VCaP (cell line): ENCODE results near the gene TFEB.

Source experiments
- H3K27ac ChIP-seq: fragments of 450-650 bp; 2 replicates; pipeline ENCODE4 v1.5.1; 2017
- TF ChIP-seq, protein P1 (sequence below): fragments of 450-650 bp; conservative IDR thresholded peaks from 2 replicates; pipeline ENCODE4 v1.5.1; 2017; ENCODE audit warnings: mild to moderate bottlenecking, moderate library complexity

Gene TFEB

GRCh38 chr6:41724586-41725501 is 10.6 kb downstream of the TFEB start:
- H3K27ac ChIP-seq: peak overlapping the region; percentile 13; the same call in 1 of the 2 replicates
- TF ChIP-seq, protein P1, sequence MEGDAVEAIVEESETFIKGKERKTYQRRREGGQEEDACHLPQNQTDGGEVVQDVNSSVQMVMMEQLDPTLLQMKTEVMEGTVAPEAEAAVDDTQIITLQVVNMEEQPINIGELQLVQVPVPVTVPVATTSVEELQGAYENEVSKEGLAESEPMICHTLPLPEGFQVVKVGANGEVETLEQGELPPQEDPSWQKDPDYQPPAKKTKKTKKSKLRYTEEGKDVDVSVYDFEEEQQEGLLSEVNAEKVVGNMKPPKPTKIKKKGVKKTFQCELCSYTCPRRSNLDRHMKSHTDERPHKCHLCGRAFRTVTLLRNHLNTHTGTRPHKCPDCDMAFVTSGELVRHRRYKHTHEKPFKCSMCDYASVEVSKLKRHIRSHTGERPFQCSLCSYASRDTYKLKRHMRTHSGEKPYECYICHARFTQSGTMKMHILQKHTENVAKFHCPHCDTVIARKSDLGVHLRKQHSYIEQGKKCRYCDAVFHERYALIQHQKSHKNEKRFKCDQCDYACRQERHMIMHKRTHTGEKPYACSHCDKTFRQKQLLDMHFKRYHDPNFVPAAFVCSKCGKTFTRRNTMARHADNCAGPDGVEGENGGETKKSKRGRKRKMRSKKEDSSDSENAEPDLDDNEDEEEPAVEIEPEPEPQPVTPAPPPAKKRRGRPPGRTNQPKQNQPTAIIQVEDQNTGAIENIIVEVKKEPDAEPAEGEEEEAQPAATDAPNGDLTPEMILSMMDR: no peak

- H3K27ac ChIP-seq: no peak overlapping the region
- TF ChIP-seq, protein P1: no peak
Observed at GRCh38 chr6:41724228-41724580, 11.2 kb downstream of the TFEB start.

DNA sequence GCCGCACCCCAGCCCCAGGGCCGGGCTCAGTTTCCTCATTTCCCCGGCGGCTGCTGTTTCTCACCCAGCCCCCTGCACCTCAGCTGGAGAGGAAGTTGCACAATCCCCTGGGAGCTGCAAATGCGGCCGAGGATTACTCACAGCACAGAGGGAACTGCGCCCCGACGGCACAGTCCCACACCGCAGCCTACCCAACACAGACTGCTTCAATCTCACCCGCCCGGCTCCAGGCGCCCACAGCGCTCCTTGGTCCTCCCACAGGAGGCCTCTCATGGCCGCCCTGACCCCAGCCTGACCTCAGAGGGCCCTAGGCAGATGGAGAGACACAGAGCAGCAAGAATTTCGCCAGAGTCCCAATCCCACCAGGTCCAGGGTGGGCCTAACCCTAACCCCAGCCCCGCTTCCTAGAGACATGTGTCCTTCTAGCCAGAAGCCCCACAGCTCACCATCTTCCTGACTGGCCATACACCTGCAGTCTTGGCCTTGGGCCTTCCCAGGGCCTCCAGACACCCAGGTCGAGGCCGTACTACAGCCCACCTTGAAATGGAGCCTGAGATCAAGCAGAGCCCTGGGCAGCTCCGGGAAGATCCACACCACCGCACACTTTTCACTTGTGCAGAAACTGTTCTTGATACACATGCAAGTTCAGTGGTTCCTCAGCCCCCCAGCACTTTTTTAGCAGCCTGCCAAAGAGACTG is 11.7 kb downstream of the TFEB start:
- TF ChIP-seq, protein P1: no peak
- H3K27ac ChIP-seq: peak overlapping the region; percentile 5; the same call in 1 of the 2 replicates

- TF ChIP-seq, protein P1: no peak
- 0 out of 2 replicates have a peak overlapping the region, but pooled peaks have one; percentile 5 for H3K27ac ChIP-seq
Observed at GRCh38 chr6:41722969-41723529, 12.4 kb downstream of the TFEB start.

DNA sequence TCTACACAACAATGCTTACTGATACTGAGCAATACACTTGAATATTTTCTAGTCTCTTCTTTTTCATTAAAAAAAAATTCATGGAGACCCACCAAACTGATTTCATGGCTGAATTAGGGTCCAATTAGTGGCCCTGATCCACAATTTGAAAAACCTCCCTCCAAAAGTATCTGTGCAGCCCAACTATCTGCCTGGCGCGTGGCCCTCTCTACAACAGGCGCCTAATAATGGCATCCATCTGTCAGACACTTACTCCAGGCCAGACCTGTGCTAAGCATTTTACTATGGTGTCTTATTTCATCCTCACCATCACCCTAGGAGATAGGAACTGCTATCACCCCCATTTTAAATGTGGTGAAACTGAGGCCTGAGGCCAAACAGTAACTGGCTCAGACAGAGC is 14.0 kb downstream of the TFEB start:
- H3K27ac ChIP-seq: no peak overlapping the region
- TF ChIP-seq, protein P1: no peak

DNA sequence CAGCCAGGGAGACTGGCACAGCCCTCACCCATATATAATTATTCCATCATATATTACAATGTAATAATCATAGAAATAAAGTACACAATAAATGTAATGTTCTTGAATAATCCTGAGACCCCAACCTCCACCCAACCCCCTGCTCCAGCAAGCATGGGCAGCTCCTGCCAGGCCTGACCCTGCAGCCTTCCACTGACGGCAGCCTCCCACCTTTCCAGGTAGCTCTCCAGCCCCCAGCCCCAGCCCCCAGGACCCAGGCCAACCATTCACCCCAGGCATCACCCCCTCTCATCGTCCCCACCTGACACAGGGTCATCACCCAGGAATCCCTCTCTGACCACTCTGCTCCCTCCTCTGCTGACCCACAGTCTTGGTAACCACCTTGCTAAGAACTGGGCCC is 14.6 kb downstream of the TFEB start:
- peak overlapping the region; percentile 56; the same call in 1 of the 2 replicates for H3K27ac ChIP-seq
- TF ChIP-seq, protein P1: no peak

DNA sequence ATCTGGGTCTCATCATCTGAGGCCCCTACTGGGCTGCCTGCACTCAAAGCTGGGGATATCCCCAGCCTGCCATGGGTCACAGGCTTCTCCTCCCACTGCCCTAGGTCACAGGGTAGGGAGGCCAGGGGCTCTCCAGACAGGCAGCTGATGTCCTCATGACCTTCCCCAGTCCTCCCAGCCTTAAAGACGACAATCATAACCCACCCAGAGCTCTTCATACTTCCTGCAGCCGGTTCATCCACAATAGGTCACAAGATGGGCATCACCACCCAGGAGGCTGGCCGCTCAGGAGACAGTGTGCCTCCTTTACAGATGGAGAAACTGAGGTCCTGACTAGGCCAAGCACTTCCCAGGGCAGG is 15.2 kb downstream of the TFEB start:
- peak overlapping the region; percentile 56 for H3K27ac ChIP-seq
- TF ChIP-seq, protein P1: no peak
